Activated T-helper 1 cell treated with anti-CD3 and anti-CD28 coated beads, Interleukin-12 subunit alpha, Interleukin-12 subunit beta, Interleukin-2, Interleukin-4 antibody, amounts not matched to agents 30 ng/mL and 10 ng/mL and 1 ng/mL, durations not matched to agents 14 hours and 24 hours and 36 hours (primary cell): ENCODE measurements around the gene RMDN3. TPM values are rescaled to one million over a fixed set of nuclear protein-coding genes. Genes with fewer than 3 reads are reported as not detected.

Experiments
- DNase-seq: peaks from one replicate; pipeline ENCODE4 v3.0.0; 2021; ENCODE audit warnings: low spot score
- H3K27ac Mint-ChIP-seq: one replicate; pipeline ENCODE4 v1.8.0; 2021; ENCODE audit warnings: mild to moderate bottlenecking, mixed read lengths
- H3K27me3 Mint-ChIP-seq: one replicate; pipeline ENCODE4 v1.8.0; 2022; ENCODE audit warnings: mild to moderate bottlenecking, moderate library complexity, mixed read lengths; ENCODE audit not compliant: insufficient read depth
- H3K36me3 Mint-ChIP-seq: one replicate; pipeline ENCODE4 v1.8.0; 2021; ENCODE audit warnings: low read depth, mixed read lengths
- H3K4me1 Mint-ChIP-seq: one replicate; pipeline ENCODE4 v1.8.0; 2021; ENCODE audit warnings: low read depth, mixed read lengths
- H3K4me3 Mint-ChIP-seq: one replicate; pipeline ENCODE4 v1.8.0; 2021; ENCODE audit warnings: mild to moderate bottlenecking, moderate library complexity, mixed read lengths
- H3K9me3 Mint-ChIP-seq: one replicate; pipeline ENCODE4 v1.8.0; 2021; ENCODE audit warnings: mixed read lengths
- intact Hi-C: fragments of 100-400 bp; cut with micrococcal nuclease; formaldehyde crosslinking; loops from one replicate; pipeline ENCODE4 v1.15.1; 2024
- total RNA-seq: library from RNA; stranded (reverse); gene quantifications from 2 replicates; pipeline ENCODE4 v1.2.3, GENCODE V29; 2022

The RMDN3 gene
- total RNA-seq, 1 donor from 2014 or later: 39.0 TPM

- H3K27ac Mint-ChIP-seq: no peak overlapping the region
- no peaks in the 10 kb centered on the region for H3K9me3 Mint-ChIP-seq
- no peaks in the 10 kb centered on the region for H3K27me3 Mint-ChIP-seq
- intact Hi-C loops: no loop called here
- peaks cover 6% of the 10 kb centered on the region for H3K36me3 Mint-ChIP-seq
- no peak overlapping the region for H3K4me3 Mint-ChIP-seq
- peaks cover 25% of the 10 kb centered on the region for H3K4me1 Mint-ChIP-seq
- no peak for DNase-seq
Observed at GRCh38 chr15:40785814-40786213, 30.8 kb upstream of the RMDN3 start.

- Mint-ChIP-seq H3K27me3 (no peaks in the 10 kb centered on the region), H3K4me3 (no peak overlapping the region), H3K36me3 (peaks cover 6% of the 10 kb centered on the region), H3K4me1 (peaks cover 25% of the 10 kb centered on the region), H3K27ac (no peak overlapping the region), H3K9me3 (no peaks in the 10 kb centered on the region)
- DNase-seq: no peak
- intact Hi-C loops: no loop called here
Observed at GRCh38 chr15:40785164-40785563, 30.1 kb upstream of the RMDN3 start.

GRCh38 chr15:40782609-40783227 is 27.7 kb upstream of the RMDN3 start:
- H3K9me3 Mint-ChIP-seq: no peaks in the 10 kb centered on the region
- peak; percentile 74 for DNase-seq
- no peak overlapping the region for H3K4me3 Mint-ChIP-seq
- peaks cover 2% of the 10 kb centered on the region for H3K36me3 Mint-ChIP-seq
- peaks cover 21% of the 10 kb centered on the region for H3K4me1 Mint-ChIP-seq
- no peaks in the 10 kb centered on the region for H3K27me3 Mint-ChIP-seq
- intact Hi-C loops: loop anchor here (1.0 to 2.0 kb wide), 6 partner anchors 18 to 263 kb away; partner anchors contain the start of gene GCHFR
- no peak overlapping the region for H3K27ac Mint-ChIP-seq

DNA sequence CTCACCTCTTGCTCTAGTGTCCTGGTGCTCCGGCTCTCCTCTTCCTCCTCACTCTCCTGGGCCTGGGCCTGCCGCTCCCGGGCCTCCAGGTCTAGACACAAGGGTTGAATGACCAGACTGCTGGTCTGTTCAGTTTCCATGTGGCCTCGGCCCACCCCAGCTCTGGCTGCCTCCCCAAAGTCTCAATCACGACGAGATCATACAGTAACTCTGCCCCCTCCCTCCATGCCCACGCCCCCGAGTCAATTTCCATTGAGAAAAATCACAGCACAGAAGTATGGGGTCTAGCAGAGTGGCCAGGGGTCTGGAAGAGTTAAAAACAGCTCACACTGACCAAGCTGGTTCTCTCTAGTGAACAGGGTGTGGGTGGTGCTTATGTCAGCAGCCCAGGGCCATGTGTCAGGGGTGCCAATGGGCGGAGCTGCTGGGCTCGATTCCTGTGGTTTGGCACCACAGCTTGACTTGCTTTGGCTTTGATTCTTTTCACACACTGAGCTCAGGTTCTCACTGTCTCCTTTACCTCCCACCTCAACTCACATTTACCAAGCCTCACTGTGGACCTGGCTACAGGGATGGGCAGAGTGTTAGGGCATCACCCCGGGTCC is 21.6 kb upstream of the RMDN3 start:
- Mint-ChIP-seq H3K4me1 (peaks cover 8% of the 10 kb centered on the region), H3K27ac (peak overlapping the region; percentile 28), H3K9me3 (no peaks in the 10 kb centered on the region), H3K36me3 (peaks cover 10% of the 10 kb centered on the region), H3K27me3 (no peaks in the 10 kb centered on the region), H3K4me3 (no peak overlapping the region)
- DNase-seq: no peak
- intact Hi-C loops: no loop called here

DNA sequence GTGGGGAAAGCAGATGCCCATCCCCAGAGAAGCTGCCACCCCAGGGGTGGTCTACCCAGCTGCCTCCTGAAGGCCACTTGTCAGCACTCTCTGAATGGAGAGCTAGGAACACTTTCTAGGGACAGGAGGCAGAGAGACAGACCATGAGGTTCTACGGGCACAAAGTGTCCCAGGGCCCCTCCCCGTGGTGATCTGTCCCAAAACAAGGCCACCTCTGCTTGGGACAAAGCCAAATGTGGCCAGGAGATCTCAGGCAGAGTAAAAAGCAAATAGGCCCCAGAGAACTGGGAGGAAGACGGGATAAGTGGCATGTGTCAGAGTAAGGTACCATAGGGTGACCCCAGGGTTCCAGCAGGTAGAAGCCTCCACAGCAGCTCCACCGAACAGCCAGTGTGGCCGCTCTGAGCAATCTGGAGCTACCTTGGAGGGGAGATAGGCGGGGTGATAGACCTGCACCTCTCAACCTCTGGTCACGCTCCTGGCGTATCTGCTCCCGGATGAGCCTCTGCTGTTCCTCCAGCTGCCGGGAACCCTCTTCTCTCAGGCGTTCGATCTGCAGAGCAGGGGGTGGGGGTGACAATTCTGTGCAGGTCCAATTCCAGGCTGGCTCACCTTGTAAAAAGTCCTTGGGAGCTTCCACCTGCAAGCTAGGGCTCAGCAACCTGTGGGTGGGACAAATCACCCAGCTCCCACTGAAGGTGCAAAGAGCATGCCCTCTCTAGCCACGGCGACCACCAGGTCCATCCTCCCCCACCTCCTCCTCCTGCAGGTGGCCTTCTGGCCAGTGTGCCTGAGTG is 20.9 kb upstream of the RMDN3 start:
- Mint-ChIP-seq H3K9me3 (no peaks in the 10 kb centered on the region), H3K4me1 (peaks cover 8% of the 10 kb centered on the region), H3K36me3 (peaks cover 14% of the 10 kb centered on the region), H3K4me3 (no peak overlapping the region), H3K27ac (no peak overlapping the region), H3K27me3 (no peaks in the 10 kb centered on the region)
- intact Hi-C loops: no loop called here
- DNase-seq: no peak

DNA sequence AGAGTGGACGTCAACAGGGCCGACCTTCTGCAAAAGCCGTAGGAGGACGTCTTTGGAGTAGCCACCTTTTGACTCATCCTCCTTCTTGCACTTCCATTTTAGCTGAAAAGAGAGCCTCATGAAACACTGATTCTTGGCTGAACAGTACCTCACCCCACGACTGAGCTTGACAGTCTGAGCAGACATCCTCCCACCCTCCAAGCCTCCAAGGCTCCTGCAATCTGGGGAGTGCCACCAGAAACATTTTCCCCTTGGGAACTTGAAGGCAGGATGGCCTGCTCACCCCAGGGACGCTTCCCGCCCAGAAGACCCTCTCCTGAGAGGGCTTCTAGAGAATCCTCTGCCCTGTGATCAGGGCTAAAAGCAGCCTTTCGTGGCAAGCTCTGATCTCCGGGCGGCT is 20.0 kb upstream of the RMDN3 start:
- H3K27me3 Mint-ChIP-seq: no peaks in the 10 kb centered on the region
- H3K9me3 Mint-ChIP-seq: no peaks in the 10 kb centered on the region
- H3K36me3 Mint-ChIP-seq: peaks cover 15% of the 10 kb centered on the region
- no peak for DNase-seq
- no peak overlapping the region for H3K4me3 Mint-ChIP-seq
- peaks cover 12% of the 10 kb centered on the region for H3K4me1 Mint-ChIP-seq
- H3K27ac Mint-ChIP-seq: no peak overlapping the region
- intact Hi-C loops: no loop called here

DNA sequence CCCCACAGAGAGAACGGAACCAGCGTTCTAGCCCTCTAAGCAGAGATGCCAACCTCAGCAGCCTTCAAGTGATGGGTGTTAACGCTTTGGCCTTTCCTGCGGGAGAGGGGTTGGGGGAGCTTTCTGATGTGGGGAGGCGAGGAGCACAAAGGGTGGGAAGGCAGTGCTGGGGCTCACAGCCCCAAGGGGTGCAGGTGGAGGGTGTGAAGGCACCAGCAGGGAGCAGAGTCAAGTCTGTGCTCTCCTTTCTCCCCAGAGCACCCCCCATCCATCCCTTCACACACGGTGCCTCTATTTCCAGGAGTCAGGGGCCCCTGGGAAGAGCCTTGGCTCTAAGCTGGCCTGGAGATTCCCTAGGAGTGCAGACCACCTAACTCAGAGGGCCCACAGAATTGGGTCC is 18.8 kb upstream of the RMDN3 start:
- peaks cover 18% of the 10 kb centered on the region for H3K36me3 Mint-ChIP-seq
- peaks cover 22% of the 10 kb centered on the region for H3K4me1 Mint-ChIP-seq
- DNase-seq: no peak
- H3K4me3 Mint-ChIP-seq: no peak overlapping the region
- intact Hi-C loops: no loop called here
- H3K27me3 Mint-ChIP-seq: no peaks in the 10 kb centered on the region
- H3K9me3 Mint-ChIP-seq: no peaks in the 10 kb centered on the region
- H3K27ac Mint-ChIP-seq: no peak overlapping the region

GRCh38 chr15:40773496-40773895 is 18.4 kb upstream of the RMDN3 start:
- Mint-ChIP-seq H3K27ac (no peak overlapping the region), H3K4me1 (peaks cover 26% of the 10 kb centered on the region), H3K27me3 (no peaks in the 10 kb centered on the region), H3K9me3 (no peaks in the 10 kb centered on the region), H3K4me3 (no peak overlapping the region), H3K36me3 (peaks cover 18% of the 10 kb centered on the region)
- DNase-seq: no peak
- intact Hi-C loops: no loop called here

DNA sequence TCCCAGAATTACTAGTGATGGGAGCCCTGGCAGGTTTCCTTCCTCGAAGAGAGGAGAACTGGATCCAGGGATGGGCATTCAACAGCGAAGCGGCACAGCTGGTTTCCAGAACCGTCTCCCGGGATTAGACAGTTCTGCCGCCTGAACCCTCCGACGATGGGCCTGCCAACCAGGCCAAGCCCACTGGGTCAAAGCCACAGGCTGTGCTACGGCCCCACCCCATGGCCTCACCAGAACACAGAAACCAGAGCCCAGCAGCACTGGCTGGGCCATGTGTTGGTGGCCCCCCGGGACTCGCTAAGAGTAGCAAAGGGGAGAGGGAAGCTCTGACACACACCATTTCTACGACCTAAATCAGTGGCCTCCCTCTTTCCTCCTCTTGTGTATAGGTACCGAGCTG is 17.0 kb upstream of the RMDN3 start:
- H3K27me3 Mint-ChIP-seq: no peaks in the 10 kb centered on the region
- H3K27ac Mint-ChIP-seq: no peak overlapping the region
- no peak for DNase-seq
- no peaks in the 10 kb centered on the region for H3K9me3 Mint-ChIP-seq
- H3K4me3 Mint-ChIP-seq: no peak overlapping the region
- peaks cover 18% of the 10 kb centered on the region for H3K36me3 Mint-ChIP-seq
- intact Hi-C loops: no loop called here
- peaks cover 25% of the 10 kb centered on the region for H3K4me1 Mint-ChIP-seq

DNA sequence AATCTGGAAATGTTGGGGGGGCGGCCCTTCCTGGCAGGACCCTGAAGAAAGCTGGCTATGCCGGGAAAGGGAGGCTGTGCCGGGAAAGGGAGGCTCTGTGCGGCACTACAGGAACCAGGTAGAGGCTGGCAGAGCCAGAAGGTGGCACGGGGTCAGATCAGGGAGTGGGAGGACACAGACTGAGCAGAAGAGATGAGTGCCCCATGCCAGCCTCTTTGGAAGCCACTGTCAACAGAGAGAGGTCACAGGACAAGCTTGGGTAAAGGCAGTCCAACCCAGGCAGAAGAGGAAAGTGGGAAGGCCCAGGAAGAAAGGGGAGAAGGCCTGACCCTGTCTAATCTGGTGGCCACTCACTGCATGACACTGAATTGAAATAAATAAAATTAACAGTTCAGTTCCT is 16.2 kb upstream of the RMDN3 start:
- H3K27ac Mint-ChIP-seq: no peak overlapping the region
- no peaks in the 10 kb centered on the region for H3K27me3 Mint-ChIP-seq
- H3K4me3 Mint-ChIP-seq: no peak overlapping the region
- H3K36me3 Mint-ChIP-seq: peaks cover 12% of the 10 kb centered on the region
- H3K9me3 Mint-ChIP-seq: no peaks in the 10 kb centered on the region
- peaks cover 18% of the 10 kb centered on the region for H3K4me1 Mint-ChIP-seq
- intact Hi-C loops: no loop called here
- DNase-seq: no peak

DNA sequence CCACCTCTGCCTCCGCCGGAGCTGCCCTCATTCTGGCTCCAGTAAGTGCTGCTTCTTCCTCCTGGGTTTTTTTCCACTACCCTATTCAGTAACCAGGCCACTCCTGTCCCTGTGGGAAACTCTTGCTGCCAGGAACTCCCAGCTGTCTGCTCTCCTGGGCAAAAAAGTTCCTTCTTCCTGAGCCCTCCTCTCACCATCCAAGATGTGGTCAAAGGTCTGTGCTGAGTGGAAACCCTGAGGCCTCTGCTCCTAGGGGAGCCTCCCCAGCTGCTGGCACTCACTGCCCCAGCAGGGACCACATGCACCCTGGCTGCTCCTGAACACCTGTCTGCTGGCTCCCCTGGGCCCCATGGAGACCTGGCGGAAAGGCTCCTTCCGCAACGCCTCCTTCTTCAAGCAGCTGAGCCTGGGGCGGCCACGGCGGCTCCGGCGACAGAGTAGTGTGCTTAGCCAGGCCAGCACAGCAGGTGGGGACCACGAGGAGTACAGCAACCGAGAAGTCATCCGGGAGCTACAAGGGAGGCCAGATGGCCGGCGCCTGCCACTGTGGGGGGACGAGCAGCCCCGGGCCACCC is 15.2 kb upstream of the RMDN3 start:
- H3K36me3 Mint-ChIP-seq: peaks cover 13% of the 10 kb centered on the region
- peak overlapping the region; percentile 81 for H3K27ac Mint-ChIP-seq
- H3K27me3 Mint-ChIP-seq: no peaks in the 10 kb centered on the region
- H3K4me1 Mint-ChIP-seq: peaks cover 24% of the 10 kb centered on the region
- no peak for DNase-seq
- H3K9me3 Mint-ChIP-seq: no peaks in the 10 kb centered on the region
- no peak overlapping the region for H3K4me3 Mint-ChIP-seq
- intact Hi-C loops: no loop called here

- peaks cover 15% of the 10 kb centered on the region for H3K36me3 Mint-ChIP-seq
- intact Hi-C loops: no loop called here
- peak within 1 kb of the TSS; percentile 35 for H3K4me3 Mint-ChIP-seq
- peak within 1 kb of the TSS; percentile 81 for H3K27ac Mint-ChIP-seq
- DNase-seq: no peak
- H3K27me3 Mint-ChIP-seq: no peaks in the 10 kb centered on the region
- H3K4me1 Mint-ChIP-seq: peaks cover 31% of the 10 kb centered on the region
- no peaks in the 10 kb centered on the region for H3K9me3 Mint-ChIP-seq
Observed at GRCh38 chr15:40769274-40770146, 14.5 kb upstream of the RMDN3 start, which contains the start of gene C15orf62. C15orf62 (plus strand) TSS chr15:40769980; CDS start chr15:40770496, 516 bp downstream.
